ENCODE data around the gene NOC2L.
A peak's percentile ranks its signal among the peaks of the same experiment; 100 is the strongest.

The NOC2L gene

DNA sequence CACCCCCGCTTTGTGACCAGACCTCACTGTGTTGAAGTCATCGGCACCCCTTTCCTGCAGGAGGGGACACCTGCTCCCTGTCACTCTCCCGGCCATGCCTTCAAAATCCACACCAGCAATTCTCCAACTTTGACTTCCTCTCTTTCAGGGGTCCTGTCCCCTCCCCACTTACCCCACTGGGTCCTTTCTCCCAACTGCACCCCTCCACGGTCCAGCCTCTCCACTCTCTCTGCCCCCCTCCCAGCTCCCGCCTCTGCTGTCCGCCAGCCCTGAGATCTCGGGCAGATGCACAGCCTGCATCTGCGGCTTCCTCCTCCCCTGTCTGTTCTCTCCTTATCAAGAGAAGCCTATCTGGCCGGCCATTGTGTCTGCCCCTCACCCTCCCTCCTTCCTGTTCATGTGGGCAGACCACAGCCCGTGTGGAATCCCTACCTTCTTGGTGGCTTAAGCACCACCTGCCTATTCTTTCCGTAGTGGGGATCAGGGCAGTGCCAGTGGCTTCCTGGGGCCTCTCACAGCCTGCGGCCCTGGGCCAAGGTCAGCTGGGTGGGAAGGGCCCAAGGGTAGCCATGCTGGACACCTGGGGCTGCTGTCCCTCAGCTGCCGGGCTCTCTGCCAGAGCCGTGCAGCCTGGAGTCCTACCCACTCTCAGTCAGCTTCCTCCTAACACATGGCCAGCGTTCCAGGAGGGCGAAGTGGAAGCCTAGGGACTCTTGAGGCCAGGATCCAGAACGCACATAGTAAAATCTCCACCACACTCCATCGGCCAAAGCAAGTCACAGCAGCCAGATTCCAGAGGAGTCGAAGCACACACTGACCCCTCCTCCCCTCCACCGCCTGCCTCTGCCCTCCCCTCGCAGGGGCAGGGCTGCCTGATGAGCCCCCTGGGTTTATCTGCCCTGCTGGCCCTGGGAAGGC lies 46.0 kb upstream of the NOC2L start:
- Histone ChIP-seq H3K4me3 (IDR thresholded peaks at IDR 0.05; ENCODE audit: insufficient read depth, low read depth, low read length) (no peak overlapping the region), H3K27me3 (ENCODE audit: insufficient read depth, low read depth) (peaks cover 87% of the 10 kb centered on the region), H2AFZ (ENCODE audit: low read depth) (peak overlapping the region; percentile 38; the same call in 1 of the 2 replicates), H3K27ac (no peak overlapping the region), H3K4me2 (peak overlapping the region; percentile 56; the same call in 1 of the 2 replicates), H4K20me1 (ENCODE audit: insufficient read depth) (no peaks in the 10 kb centered on the region), H3K79me2 (ENCODE audit: insufficient read depth, low read depth) (no peaks in the 10 kb centered on the region), H3K4me1 (ENCODE audit: low read depth, poor library complexity, severe bottlenecking) (peaks cover 18% of the 10 kb centered on the region), H3K9ac (no peak overlapping the region), H3K36me3 (ENCODE audit: insufficient read depth) (no peaks in the 10 kb centered on the region)
- TF ChIP-seq, protein P1, sequence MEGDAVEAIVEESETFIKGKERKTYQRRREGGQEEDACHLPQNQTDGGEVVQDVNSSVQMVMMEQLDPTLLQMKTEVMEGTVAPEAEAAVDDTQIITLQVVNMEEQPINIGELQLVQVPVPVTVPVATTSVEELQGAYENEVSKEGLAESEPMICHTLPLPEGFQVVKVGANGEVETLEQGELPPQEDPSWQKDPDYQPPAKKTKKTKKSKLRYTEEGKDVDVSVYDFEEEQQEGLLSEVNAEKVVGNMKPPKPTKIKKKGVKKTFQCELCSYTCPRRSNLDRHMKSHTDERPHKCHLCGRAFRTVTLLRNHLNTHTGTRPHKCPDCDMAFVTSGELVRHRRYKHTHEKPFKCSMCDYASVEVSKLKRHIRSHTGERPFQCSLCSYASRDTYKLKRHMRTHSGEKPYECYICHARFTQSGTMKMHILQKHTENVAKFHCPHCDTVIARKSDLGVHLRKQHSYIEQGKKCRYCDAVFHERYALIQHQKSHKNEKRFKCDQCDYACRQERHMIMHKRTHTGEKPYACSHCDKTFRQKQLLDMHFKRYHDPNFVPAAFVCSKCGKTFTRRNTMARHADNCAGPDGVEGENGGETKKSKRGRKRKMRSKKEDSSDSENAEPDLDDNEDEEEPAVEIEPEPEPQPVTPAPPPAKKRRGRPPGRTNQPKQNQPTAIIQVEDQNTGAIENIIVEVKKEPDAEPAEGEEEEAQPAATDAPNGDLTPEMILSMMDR (conservative IDR thresholded peaks at IDR 0.05; ENCODE audit: low read depth, low read length) = no peak

DNA sequence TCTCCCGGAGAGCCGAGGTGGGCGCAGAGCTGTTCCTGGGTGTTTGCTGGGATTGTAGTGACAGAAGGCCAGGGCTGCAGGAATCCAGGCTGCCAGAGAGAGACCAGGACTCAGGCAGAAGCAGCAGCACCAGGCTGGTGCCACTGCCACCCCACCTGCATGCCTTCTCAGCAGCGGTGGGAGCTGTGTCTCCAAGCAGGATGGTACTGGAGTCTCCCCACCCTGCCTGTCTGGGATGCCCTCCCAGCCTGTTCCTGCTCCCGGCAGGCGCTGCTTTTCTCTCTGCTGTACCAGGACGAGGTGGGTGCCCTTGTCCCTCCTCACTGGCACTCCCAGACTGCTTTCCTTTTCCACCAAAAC lies 45.3 kb upstream of the NOC2L start:
- H3K36me3 ChIP-seq (ENCODE audit: insufficient read depth) = no peaks in the 10 kb centered on the region
- peaks cover 82% of the 10 kb centered on the region for H3K27me3 ChIP-seq (ENCODE audit: insufficient read depth, low read depth)
- no peak overlapping the region for H2AFZ ChIP-seq (ENCODE audit: low read depth)
- H3K9ac ChIP-seq = no peak overlapping the region
- H3K4me2 ChIP-seq = peak overlapping the region; percentile 56; the same call in 1 of the 2 replicates
- peaks cover 18% of the 10 kb centered on the region for H3K4me1 ChIP-seq (ENCODE audit: low read depth, poor library complexity, severe bottlenecking)
- TF ChIP-seq, protein P1 (conservative IDR thresholded peaks at IDR 0.05; ENCODE audit: low read depth, low read length) = no peak
- no peak overlapping the region for H3K27ac ChIP-seq
- no peak overlapping the region for H3K4me3 ChIP-seq (IDR thresholded peaks at IDR 0.05; ENCODE audit: insufficient read depth, low read depth, low read length)
- no peaks in the 10 kb centered on the region for H3K79me2 ChIP-seq (ENCODE audit: insufficient read depth, low read depth)
- no peaks in the 10 kb centered on the region for H4K20me1 ChIP-seq (ENCODE audit: insufficient read depth)

DNA sequence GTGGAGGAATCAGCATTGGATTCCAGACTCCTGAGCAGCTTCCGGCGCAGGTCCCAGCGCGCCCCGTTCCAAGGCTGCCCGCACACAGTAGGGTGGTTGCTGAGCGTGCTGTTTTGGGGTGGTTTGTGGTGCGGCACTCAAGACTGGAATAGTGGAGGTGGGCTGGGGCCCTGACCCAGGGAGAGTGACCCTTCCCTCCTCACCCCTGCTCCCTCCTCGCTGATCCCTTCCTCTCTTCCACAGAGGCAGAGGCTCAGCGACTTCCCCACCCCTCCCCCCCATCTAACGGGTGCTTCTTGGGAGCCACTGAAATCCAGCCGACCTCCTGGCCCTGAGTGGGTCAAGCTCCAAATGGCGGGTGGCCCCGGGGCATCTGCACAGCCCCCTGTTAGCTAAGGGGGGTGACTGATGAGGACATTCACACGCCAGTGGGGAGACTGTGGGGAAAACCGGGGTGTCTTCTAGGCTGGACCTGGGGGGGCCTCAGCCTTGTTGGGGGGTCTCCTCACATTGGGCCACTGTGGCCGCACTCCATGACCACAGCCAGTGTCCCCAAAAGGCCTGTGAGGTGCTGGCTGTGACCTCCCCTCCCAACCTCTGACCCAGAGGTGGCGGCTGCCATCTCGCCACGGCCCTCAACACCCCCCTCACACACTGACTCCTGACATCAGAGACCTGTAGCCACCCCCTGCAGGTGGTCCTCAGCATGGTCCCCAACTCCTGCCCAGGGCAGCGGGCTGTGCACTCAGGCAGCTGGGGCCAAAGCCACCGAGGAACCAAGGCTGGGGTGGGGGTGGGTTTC lies 44.8 kb upstream of the NOC2L start:
- Histone ChIP-seq H3K4me1 (ENCODE audit: low read depth, poor library complexity, severe bottlenecking) (peaks cover 18% of the 10 kb centered on the region), H3K27me3 (ENCODE audit: insufficient read depth, low read depth) (peaks cover 77% of the 10 kb centered on the region), H3K4me2 (no peak overlapping the region; the same call in 1 of the 2 replicates), H3K9ac (no peak overlapping the region), H3K27ac (no peak overlapping the region), H3K79me2 (ENCODE audit: insufficient read depth, low read depth) (no peaks in the 10 kb centered on the region), H4K20me1 (ENCODE audit: insufficient read depth) (no peaks in the 10 kb centered on the region), H3K36me3 (ENCODE audit: insufficient read depth) (no peaks in the 10 kb centered on the region), H2AFZ (ENCODE audit: low read depth) (no peak overlapping the region), H3K4me3 (IDR thresholded peaks at IDR 0.05; ENCODE audit: insufficient read depth, low read depth, low read length) (no peak overlapping the region)
- TF ChIP-seq, protein P1 (conservative IDR thresholded peaks at IDR 0.05; ENCODE audit: low read depth, low read length) = no peak

DNA sequence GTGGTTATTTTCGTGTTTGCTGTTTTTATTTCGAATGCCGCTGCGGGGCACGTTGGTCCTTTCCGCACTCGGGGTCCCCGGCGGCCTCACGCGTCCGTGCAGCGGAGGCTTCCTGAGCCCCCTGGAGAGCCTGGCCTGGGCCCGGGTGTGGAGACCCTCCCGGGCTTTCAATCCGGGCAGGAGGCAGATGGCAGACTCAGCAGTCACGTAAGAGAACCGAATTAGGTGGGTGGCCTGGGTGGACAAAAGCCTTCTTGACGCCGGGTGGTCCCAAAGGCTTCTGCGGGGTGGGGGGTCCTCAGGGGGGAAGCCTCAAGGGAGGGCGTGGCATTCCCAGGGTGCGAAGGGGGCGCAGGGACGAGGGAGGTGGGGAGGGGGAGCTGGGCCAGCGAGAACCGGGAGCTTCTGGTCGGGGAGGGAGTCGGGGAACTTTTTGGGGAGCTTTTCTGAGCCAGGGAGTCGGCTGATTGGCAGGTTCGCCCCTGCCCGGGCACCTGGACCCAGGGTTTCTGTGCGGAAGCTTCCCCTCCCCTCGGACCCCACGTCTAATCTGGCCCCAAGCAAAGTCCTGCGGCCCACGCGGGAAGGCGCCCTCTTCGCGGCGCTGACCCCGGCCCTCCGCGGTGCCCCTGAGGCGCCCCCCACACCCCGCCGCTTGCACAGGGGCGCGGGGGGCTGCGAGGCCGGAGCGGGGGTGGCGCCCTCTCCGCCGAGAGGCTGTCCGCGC lies 42.2 kb upstream of the NOC2L start:
- Histone ChIP-seq H4K20me1 (ENCODE audit: insufficient read depth) (no peaks in the 10 kb centered on the region), H3K4me1 (ENCODE audit: low read depth, poor library complexity, severe bottlenecking) (peaks cover 15% of the 10 kb centered on the region), H3K27me3 (ENCODE audit: insufficient read depth, low read depth) (peaks cover 67% of the 10 kb centered on the region), H3K79me2 (ENCODE audit: insufficient read depth, low read depth) (no peaks in the 10 kb centered on the region), H2AFZ (ENCODE audit: low read depth) (no peak overlapping the region), H3K36me3 (ENCODE audit: insufficient read depth) (no peaks in the 10 kb centered on the region), H3K4me3 (IDR thresholded peaks at IDR 0.05; ENCODE audit: insufficient read depth, low read depth, low read length) (no peak overlapping the region), H3K9ac (no peak overlapping the region), H3K4me2 (no peak overlapping the region), H3K27ac (no peak overlapping the region)
- TF ChIP-seq, protein P1 (conservative IDR thresholded peaks at IDR 0.05; ENCODE audit: low read depth, low read length) = no peak

All from KMS-11 (cell line).